NCI-H146 treated with DMSO at 0.1 percent for 48 hours (cell line): ENCODE measurements around the gene LHFPL6.
A peak's percentile ranks its signal among the peaks of the same experiment; 100 is the strongest.

Source experiments
- DNase-seq: peaks from one replicate; lab custom pipeline; 2025; ENCODE audit not compliant: unreplicated experiment; lab: John Stamatoyannopoulos, UW

The LHFPL6 gene

GRCh38 chr13:39418424-39418823 is 184.6 kb downstream of the LHFPL6 start:
- DNase-seq, result no peak

- no peak for DNase-seq
These were observed 185.3 kb downstream of the LHFPL6 start for GRCh38 chr13:39417643-39418042.

DNA sequence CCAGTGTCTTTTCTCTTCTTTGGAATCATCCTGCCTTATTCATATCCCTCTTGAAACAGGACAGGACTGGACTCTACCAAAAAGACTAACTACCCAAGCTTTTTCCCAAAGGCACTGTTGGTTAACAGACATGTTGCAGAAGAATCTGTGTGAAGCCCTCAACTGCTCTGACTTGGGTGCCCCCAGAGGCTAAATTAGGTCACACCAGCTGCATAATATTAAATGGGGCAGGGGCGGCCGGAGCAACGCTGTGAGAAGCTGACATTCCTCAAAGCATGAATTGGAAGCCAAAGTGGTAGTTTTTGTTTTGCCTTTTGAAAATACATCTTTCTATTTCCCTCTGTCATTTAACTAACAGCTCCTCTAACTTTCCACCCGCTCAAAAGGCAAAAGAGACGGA is 185.9 kb downstream of the LHFPL6 start:
- DNase-seq, result no peak

DNA sequence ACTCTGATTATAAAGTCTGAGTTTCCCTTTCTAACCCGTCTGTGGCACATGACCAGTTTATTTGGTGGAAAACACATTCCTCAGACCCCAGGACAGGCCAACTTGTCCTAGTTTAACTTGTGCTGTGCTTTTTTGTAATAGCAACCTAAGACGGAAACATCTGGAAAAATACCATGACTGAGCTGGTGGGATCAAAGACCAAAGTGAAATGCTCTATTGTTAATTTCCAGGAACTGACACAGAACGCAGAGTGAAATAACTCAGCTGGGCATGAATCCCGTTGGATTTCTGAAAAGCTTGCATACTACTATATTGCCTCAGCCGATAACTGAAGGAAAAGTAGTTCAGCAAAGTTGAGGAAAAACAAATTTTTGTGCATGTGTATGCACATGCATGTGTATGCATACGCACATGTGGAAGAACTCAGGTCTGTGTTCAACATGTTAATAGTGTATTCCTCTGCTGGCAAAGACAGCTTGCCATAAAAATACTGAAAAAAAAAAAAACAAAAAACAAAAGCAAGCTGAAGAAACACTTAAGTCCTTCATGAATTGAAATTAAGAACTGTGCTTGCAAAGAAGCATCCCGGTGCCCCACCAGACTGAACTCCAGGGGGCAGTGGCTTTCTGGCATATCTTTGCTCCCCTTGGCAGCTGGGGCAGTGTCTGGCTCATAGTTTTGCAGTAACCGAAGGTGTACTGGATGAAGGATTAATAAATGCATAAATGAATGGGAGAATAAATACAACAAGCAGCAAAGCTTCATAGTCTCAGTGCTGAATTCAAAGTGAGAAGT is 187.8 kb downstream of the LHFPL6 start:
- peak; percentile 15 for DNase-seq

- no peak for DNase-seq
These were observed 188.7 kb downstream of the LHFPL6 start for GRCh38 chr13:39414339-39414738.

- DNase-seq, result no peak
These were observed 191.5 kb downstream of the LHFPL6 start for GRCh38 chr13:39411511-39411910.

DNA sequence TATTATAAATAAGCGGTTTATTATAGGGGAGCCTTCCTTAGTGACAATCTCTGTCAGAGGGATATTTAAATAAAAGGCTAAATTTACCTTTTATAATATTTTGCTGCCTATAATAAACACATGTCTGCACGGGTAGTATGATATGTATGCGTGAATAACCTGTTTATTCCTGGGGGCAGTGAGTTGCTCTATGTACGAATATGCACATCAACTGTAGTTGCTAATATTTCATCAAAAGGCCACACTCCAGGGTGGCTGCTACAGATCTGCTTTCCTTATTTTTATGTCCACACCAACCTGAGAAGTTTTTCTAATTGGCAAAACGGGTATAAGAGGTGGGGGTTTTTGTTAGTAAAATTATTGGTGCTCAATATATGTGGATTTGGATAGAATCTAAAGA is 192.0 kb downstream of the LHFPL6 start:
- DNase-seq, result no peak

GRCh38 chr13:39410096-39410901 is 192.7 kb downstream of the LHFPL6 start:
- DNase-seq, result no peak

GRCh38 chr13:39408512-39408911 is 194.5 kb downstream of the LHFPL6 start:
- DNase-seq, result no peak

DNA sequence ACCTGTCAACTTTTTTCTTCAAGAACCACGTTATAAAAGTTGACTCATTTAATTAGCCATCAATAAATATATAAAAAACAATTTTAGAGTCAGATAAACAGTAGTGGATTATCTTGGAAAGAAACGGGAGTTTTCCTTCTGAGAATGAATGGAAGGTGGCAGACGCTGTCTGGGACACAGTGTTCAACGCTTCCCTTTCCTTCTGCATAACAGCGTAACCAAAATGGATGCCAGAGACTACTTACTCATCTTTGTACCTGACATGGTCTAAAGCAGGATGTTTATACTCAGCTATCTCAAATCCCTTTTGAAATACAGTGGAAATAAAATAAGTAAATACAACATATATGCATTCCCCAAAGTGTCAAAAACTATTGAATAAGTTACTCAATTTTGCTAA is 195.2 kb downstream of the LHFPL6 start:
- no peak for DNase-seq

DNA sequence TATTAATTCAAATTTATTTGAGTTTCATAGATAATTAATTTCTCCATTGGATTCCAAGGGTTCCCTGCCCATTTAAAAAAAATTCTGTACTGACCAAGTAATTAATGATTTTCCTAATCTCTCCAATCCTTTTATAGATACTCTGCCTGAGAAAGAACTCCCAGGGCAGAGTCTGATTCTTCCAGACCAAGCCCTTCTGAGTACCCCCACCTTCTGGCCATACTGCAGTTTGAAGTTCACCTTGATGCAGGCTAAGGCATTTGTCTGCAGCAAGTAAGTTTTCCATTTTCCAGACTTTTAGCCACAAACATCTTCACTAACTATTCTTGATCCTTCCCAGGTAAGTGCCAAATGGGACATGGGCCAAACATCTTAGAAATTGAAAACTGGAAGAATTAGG is 195.9 kb downstream of the LHFPL6 start:
- no peak for DNase-seq

- DNase-seq, result no peak
These were observed 196.3 kb downstream of the LHFPL6 start for GRCh38 chr13:39406688-39407087.

- DNase-seq, result peak; percentile 17
These were observed 197.3 kb downstream of the LHFPL6 start for GRCh38 chr13:39405596-39406205.

DNA sequence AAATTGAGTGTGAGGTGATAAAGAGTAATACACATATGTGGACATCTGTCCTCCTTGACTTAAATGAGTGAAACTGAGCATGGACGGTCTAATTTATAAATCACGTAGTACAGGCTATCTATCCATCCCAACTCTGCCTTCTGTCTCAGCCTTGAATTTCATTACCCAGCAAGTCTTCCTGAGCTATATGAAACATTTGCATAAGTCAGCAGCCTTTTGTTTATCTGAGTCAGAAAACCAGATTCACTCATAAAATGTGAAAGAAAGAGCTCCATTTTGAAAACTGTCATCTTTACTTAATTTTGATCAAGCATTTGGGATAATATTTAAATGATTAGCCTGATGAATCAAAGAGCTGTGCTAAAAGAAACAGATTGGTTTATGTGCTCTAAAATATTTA is 197.9 kb downstream of the LHFPL6 start:
- DNase-seq, result no peak

DNA sequence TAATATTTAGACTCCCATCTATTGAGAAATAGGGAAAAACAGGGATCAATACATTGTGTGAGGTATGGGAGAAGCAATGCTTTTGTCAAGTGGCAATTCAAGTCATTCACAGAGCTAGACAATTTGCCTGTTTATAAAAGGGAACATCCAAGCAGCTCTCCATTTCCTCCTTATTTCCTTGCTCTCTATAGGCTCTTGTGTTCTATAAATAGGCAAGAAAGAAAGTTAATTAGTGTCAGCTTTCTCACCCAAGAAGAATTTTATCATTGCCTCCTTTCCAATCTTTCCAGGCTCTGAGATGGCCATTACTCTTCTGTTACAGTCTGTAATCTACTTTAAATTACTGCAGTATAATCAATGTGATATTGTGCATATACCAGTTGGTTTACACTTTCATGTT is 199.9 kb downstream of the LHFPL6 start:
- no peak for DNase-seq

DNA sequence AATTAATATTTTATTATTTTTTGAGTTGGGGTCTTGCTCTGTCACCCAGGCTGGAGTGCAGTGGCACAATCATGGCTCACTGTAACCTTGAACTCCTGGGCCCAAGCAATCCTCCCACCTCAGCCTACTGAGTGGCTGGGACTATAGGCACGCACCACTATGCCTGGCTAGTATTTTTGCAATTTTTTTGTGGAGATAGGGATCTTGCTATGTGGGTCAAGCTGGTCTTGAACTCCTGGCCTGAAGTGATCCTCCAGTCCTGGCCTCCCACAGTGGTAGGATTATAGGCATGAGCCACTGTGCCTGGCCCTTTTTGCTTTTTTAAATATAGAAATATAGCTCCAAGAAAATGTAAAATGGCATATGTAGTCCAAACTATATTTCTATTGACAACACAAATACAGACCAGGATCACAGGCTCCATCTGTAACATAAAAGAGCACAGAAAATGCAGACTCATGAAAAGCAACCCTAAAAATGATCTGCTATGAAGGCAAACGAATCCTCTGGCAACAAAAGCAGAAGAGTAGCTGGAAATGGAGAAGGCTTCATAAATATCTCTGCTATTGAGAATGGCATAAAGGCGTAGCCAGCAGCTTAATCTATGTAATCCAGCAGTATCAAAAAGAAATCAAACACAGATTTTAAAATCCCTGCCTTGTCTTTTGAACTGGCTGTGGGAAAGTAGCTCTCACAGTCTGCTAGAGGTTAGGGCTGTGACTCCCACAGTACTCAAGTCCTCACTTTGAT is 200.6 kb downstream of the LHFPL6 start:
- DNase-seq, result no peak

GRCh38 chr13:39401756-39402155 is 201.2 kb downstream of the LHFPL6 start:
- no peak for DNase-seq

- peak; percentile 58 for DNase-seq
These were observed 201.8 kb downstream of the LHFPL6 start for GRCh38 chr13:39401046-39401705.

DNA sequence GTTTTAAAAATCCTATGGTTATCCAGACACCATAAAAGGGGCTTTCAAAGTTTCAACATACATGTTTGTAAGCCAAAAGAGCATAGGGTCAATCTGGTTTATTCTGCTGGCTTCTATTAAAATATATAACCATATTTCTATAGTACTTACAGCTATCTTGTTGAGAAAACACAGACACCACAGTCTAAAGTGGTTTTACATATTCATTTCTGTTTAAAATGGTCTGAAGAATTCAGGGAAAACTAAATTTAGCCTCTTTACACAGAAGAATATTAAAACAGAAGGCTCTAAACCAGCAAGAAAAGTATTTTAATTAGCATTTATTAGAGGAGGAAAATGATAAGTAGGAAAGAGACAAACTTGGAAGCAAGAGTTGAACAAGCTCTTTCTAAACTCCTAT is 203.9 kb downstream of the LHFPL6 start:
- DNase-seq, result no peak

DNA sequence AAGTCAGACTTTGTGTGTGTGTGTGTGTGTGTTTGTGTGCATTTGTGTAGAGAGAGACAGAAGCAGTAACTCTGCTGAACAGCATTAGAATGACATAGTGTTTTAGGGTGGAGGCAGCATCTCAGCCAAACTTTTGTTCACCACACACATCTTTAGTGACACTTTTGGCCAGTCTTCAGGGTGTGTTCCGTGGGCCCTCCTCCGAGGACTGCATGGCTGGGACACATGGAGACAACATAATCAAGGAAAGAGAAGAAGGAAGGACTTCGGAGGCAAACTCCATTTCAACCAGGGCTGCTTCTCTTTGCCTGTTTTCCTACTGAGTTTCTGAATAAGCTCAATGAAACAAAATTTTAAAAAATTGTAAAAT is 205.1 kb downstream of the LHFPL6 start:
- no peak for DNase-seq
